Testis (tissue), 3 donors: ENCODE results near the gene DYNLRB1. TPM values are rescaled to one million over a fixed set of nuclear protein-coding genes. Genes with fewer than 3 reads are reported as not detected.

Experiments used
- DNase-seq: peaks from one replicate; pipeline ENCODE4 v3.0.0-alpha.2; 2019
- H3K27ac ChIP-seq, 2 donors: fragments of 200-600 bp; sonication (generic); one replicate each; pipeline ENCODE4 v1.5.1; 2019
- H3K27me3 ChIP-seq: fragments of 200-600 bp; sonication (generic); one replicate; pipeline ENCODE4 v1.5.1; 2019
- H3K36me3 ChIP-seq: fragments of 200-600 bp; sonication (generic); one replicate; pipeline ENCODE4 v1.5.1; 2017; ENCODE audit warnings: low read depth; ENCODE audit errors: missing control alignments
- H3K4me1 ChIP-seq: fragments of 200-600 bp; sonication (generic); one replicate; pipeline ENCODE4 v1.5.1; 2019
- H3K4me3 ChIP-seq, 2 donors: fragments of 200-600 bp; sonication (generic); one replicate each; pipeline ENCODE4 v1.5.1; 2017 to 2019
- H3K9me3 ChIP-seq: fragments of 200-600 bp; sonication (generic); one replicate; pipeline ENCODE4 v1.5.1; 2017
- CTCF ChIP-seq, 3 experiments: fragments of 450-650 bp in 2 of 3; fragments of 200-600 bp in 1 of 3; sonication (generic) in 1 of 3; IDR thresholded peaks; one replicate each; pipeline ENCODE4 v1.5.1; 2016 to 2019; ENCODE audit warnings: antibody characterized with exemption in 3 of 3, mild to moderate bottlenecking in 2 of 3, moderate library complexity in 1 of 3
- POLR2A ChIP-seq: fragments of 450-650 bp; IDR thresholded peaks from one replicate; pipeline ENCODE4 v1.6.1; 2017; ENCODE audit warnings: antibody characterized with exemption, mild to moderate bottlenecking, moderate library complexity
- WGBS, 2 donors: methylation state at CpG; one replicate each; pipeline ENCODE4 v1.1.5; 2018; 5-methylcytosine and 5-hydroxymethylcytosine counted together
- intact Hi-C: fragments of 100-400 bp; cut with DNase I; formaldehyde crosslinking; loops from one replicate; pipeline ENCODE4 v1.15.1; 2023; ENCODE audit warnings: low total_unique reads
- polyA plus RNA-seq: library from polyadenylated mRNA; stranded (reverse); fragments of 350-450 nt; fragmentation: Illumina TruSeq; extraction: RNeasy Lipid Tissue Mini Kit (QIAGEN cat#74804); gene quantifications from one replicate; pipeline ENCODE4 v1.2.3, GENCODE V29; 2014; ENCODE audit warnings: low read depth, low replicate concordance; ENCODE audit not compliant: insufficient read depth
- total RNA-seq, 2 donors: library from RNA; depleted of rRNA; stranded (reverse); fragments of >200 nt; gene quantifications; one replicate each; pipeline ENCODE4 v1.2.3, GENCODE V29; 2016

DYNLRB1 gene
- total and polyA plus RNA-seq, 3 donors from 2014 or later, result 97.6 to 155 (median 128) TPM

- H3K4me3 ChIP-seq, result no peak overlapping the region
- WGBS, 2 donors, result 87 to 92% methylated on average over 13 of the region's 13 CpGs
- intact Hi-C loops, result no loop called here
- no peaks in the 10 kb centered on the region for H3K36me3 ChIP-seq
- no peak for DNase-seq
- no peak overlapping the region for H3K27ac ChIP-seq
- peaks cover 4% of the 10 kb centered on the region for H3K4me1 ChIP-seq
- no peaks in the 10 kb centered on the region for H3K9me3 ChIP-seq
- no peaks in the 10 kb centered on the region for H3K27me3 ChIP-seq
- TF ChIP-seq POLR2A, result no peak
These were observed 33.7 kb downstream of the DYNLRB1 start for GRCh38 chr20:34549929-34550305.

DNA sequence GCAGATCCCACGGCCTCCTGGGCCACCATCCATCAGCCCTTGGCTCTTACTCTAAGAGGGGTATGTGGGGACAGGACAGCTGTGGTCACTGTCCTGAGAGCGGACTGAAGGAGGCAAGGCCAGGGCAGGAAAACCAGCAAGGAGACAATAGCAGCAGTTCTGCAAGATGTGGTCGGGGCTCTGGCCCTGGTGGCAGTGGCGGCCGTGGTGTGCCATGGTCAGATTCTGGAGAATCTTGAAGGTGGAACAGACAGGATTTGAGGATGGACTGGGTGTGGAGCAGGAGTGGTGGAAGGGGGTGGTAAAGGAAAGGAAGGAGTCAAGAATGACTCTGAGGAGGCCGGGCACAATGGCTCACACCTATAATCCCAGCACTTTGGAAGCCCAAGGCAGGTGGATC lies 36.3 kb downstream of the DYNLRB1 start:
- H3K4me1 ChIP-seq, result peaks cover 4% of the 10 kb centered on the region
- intact Hi-C loops, result no loop called here
- WGBS, 2 donors, result 90% methylated on average over 6 of the region's 6 CpGs

GRCh38 chr20:34553366-34553867 lies 37.2 kb downstream of the DYNLRB1 start:
- Histone ChIP-seq H3K36me3 (no peaks in the 10 kb centered on the region), H3K27ac (no peak overlapping the region), H3K9me3 (no peaks in the 10 kb centered on the region), H3K4me3 (no peak overlapping the region), H3K27me3 (no peaks in the 10 kb centered on the region), H3K4me1 (peaks cover 4% of the 10 kb centered on the region)
- 44 to 51% methylated on average over 4 of the region's 4 CpGs for WGBS, 2 donors
- no peak for TF ChIP-seq CTCF (IDR thresholded peaks at IDR 0.05)
- no peak for TF ChIP-seq POLR2A
- intact Hi-C loops, result no loop called here
- DNase-seq, result no peak

More for the DNA sequence above, 36.3 kb downstream of the DYNLRB1 start:
- Histone ChIP-seq H3K4me3 (no peak overlapping the region), H3K9me3 (no peaks in the 10 kb centered on the region), H3K36me3 (no peaks in the 10 kb centered on the region), H3K27ac (no peak overlapping the region), H3K27me3 (no peaks in the 10 kb centered on the region)
- TF ChIP-seq CTCF (IDR thresholded peaks at IDR 0.05) (no peak), POLR2A (no peak)
- no peak for DNase-seq

DNA sequence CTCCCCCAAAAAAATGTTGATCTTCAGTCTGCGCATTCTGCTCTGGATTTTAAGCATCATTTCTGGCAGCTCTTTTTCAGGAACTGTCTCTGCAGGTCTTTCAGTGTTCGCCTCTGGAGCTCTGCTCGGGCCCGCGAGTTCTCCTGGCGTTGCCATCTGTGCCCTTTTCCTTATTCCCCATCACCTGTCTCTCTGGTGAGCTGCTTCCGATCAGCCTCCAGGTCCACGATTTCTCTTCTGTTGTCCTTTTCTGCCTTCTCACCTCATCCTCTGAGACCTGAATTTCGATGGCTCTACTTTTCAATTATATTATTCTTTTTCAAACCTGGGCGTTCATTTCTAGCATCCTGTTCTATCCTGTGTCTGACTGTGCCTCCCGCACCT lies 41.7 kb downstream of the DYNLRB1 start:
- Histone ChIP-seq H3K4me1 (peaks cover 4% of the 10 kb centered on the region), H3K27me3 (no peaks in the 10 kb centered on the region), H3K27ac (peak overlapping the region; percentile 87 to 98), H3K4me3 (peak overlapping the region; percentile 82 to 86), H3K36me3 (no peaks in the 10 kb centered on the region), H3K9me3 (no peaks in the 10 kb centered on the region)
- DNase-seq, result no peak
- no peak for TF ChIP-seq CTCF (IDR thresholded peaks at IDR 0.05)
- no peak for TF ChIP-seq POLR2A
- WGBS, 2 donors, result 13 to 16% methylated on average over 11 of the region's 11 CpGs
- intact Hi-C loops, result no loop called here

DNA sequence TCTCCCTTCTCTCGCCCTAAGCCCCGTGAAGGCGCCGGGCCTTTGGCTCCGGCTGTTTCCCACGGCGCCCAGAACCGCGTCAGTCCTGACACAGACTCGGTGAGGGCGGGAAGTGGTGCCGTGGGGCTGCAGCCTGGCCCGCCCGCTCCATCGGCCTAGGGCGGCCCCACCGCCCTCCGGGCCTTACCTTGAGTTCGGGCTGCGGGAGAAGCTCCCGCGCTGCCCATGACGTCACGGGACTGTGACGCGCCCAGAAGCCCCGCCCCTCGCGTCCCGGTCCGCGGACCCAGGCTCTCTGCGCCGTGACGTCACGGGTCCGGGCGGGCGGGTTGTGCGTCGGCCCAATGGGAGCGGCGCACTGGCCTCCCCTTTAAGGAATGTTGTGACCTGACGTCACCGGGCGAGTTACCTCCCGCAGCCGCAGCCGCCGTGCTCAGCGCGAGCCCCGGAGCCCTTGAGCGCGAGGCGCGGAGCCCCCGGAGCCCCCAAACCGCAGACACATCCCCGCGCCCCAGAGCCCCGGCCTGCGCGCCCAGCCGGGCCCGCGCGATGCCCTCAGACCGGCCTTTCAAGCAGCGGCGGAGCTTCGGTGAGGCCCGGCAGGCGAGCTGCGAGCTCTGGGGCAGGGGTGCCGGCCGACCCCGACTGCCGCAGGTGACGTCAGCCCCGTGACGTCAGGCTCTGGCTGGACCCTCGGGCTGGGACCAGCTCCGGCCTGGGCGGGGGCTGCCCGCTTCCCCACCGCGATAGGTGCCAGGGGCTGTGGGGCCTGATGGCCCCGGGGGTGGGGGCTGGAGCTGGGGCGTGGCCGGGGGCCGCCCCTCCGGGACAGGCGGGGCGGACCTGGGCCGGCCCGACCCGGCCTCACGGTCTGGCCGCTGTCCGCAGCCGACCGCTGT lies 42.3 kb downstream of the DYNLRB1 start, which contains the start of gene MAP1LC3A:
Gene MAP1LC3A, plus strand, starts transcription at position 399 of the 899 bp plus-strand sequence. Its CDS starts 151 bp downstream, at position 550.
- Histone ChIP-seq H3K9me3 (no peaks in the 10 kb centered on the region), H3K36me3 (no peaks in the 10 kb centered on the region), H3K27me3 (no peaks in the 10 kb centered on the region), H3K27ac (peak within 1 kb of the TSS; percentile 87 to 98), H3K4me1 (peaks cover 4% of the 10 kb centered on the region), H3K4me3 (peak within 1 kb of the TSS; percentile 82 to 86)
- peak in 1 of 3 experiments; percentile 20 for TF ChIP-seq CTCF (IDR thresholded peaks at IDR 0.05)
- TF ChIP-seq POLR2A, result peak; percentile 28
- peak; percentile 98 for DNase-seq
- intact Hi-C loops, result no loop called here
- WGBS, 2 donors, result 0 to 2% methylated on average over 7 to 89 of the region's 103 CpGs
